GM21786 (cell line): ENCODE data around the gene BRPF3.

Experiments used
- ATAC-seq: cut with Tn5 transposase; IDR thresholded peaks from one replicate; pipeline ENCODE4 v1.9.1; 2021; ENCODE audit not compliant: unreplicated experiment

The BRPF3 gene

GRCh38 chr6:36227379-36228228 is 31.1 kb downstream of the BRPF3 start:
- no peak for ATAC-seq

- no peak for ATAC-seq
Measured at GRCh38 chr6:36229223-36229622, 32.7 kb downstream of the BRPF3 start.

- no peak for ATAC-seq
Measured at GRCh38 chr6:36230371-36230770, 33.8 kb downstream of the BRPF3 start.

- ATAC-seq = no peak
Measured at GRCh38 chr6:36232172-36232571, 35.6 kb downstream of the BRPF3 start.

- ATAC-seq = no peak
Measured at GRCh38 chr6:36235309-36235708, 38.8 kb downstream of the BRPF3 start.

- no peak for ATAC-seq
Measured at GRCh38 chr6:36235862-36236261, 39.3 kb downstream of the BRPF3 start.

- ATAC-seq = no peak
Measured at GRCh38 chr6:36239774-36240173, 43.2 kb downstream of the BRPF3 start.

GRCh38 chr6:36241728-36242127 is 45.2 kb downstream of the BRPF3 start:
- no peak for ATAC-seq

GRCh38 chr6:36242161-36242560 is 45.6 kb downstream of the BRPF3 start:
- no peak for ATAC-seq

- ATAC-seq = no peak
Measured at GRCh38 chr6:36242626-36243025, 46.1 kb downstream of the BRPF3 start.

GRCh38 chr6:36243562-36244212 is 47.1 kb downstream of the BRPF3 start:
- ATAC-seq = no peak

GRCh38 chr6:36244641-36245280 is 48.2 kb downstream of the BRPF3 start:
- no peak for ATAC-seq

GRCh38 chr6:36245572-36246061 is 49.1 kb downstream of the BRPF3 start:
- no peak for ATAC-seq

- ATAC-seq = no peak
Measured at GRCh38 chr6:36246506-36247268, 50.1 kb downstream of the BRPF3 start.

- no peak for ATAC-seq
Measured at GRCh38 chr6:36247693-36248092, 51.1 kb downstream of the BRPF3 start.

GRCh38 chr6:36248980-36249379 is 52.4 kb downstream of the BRPF3 start:
- ATAC-seq = no peak

GRCh38 chr6:36249536-36249935 is 53.0 kb downstream of the BRPF3 start:
- no peak for ATAC-seq

GRCh38 chr6:36252005-36252404 is 55.5 kb downstream of the BRPF3 start:
- ATAC-seq = no peak

GRCh38 chr6:36263390-36264000 is 67.0 kb downstream of the BRPF3 start:
- no peak for ATAC-seq

- ATAC-seq = no peak
Measured at GRCh38 chr6:36265744-36266143, 69.2 kb downstream of the BRPF3 start.
